Fibroblast of pulmonary artery (primary cell): Measurements from ENCODE around the gene TTC6.

Source experiments
- DNase-seq: peaks from one replicate; pipeline ENCODE4 v3.0.0-alpha.2; 2010; ENCODE audit warnings: low read depth
- H3K4me3 ChIP-seq: replicated peaks from 2 replicates; pipeline ENCODE4 v1.5.1; 2011; ENCODE audit warnings: low read depth, mild to moderate bottlenecking, control low read depth, low read length, moderate library complexity
- CTCF ChIP-seq: IDR thresholded peaks from 2 replicates; pipeline ENCODE4 v1.5.1; 2011; ENCODE audit warnings: mild to moderate bottlenecking, control low read depth, low read length, inconsistent platforms; ENCODE audit errors: missing control alignments

Gene TTC6

GRCh38 chr14:37638599-37638998 lies 43.2 kb downstream of the TTC6 start:
- DNase-seq, result no peak
- no peak overlapping the region for H3K4me3 ChIP-seq
- no peak for TF ChIP-seq CTCF

GRCh38 chr14:37641117-37641516 lies 45.7 kb downstream of the TTC6 start:
- no peak for DNase-seq
- H3K4me3 ChIP-seq, result no peak overlapping the region
- TF ChIP-seq CTCF, result no peak

- DNase-seq, result no peak
- no peak overlapping the region for H3K4me3 ChIP-seq
- TF ChIP-seq CTCF, result no peak
Measured at GRCh38 chr14:37642125-37642524, 46.7 kb downstream of the TTC6 start.

- H3K4me3 ChIP-seq, result no peak overlapping the region
- TF ChIP-seq CTCF, result no peak
- no peak for DNase-seq
Measured at GRCh38 chr14:37643701-37644100, 48.3 kb downstream of the TTC6 start.
